OCI-LY3 (cell line): Measurements from ENCODE around the gene SYT2.

Experiments
- CTCF ChIP-seq: fragments of 200-600, 300-600 bp; sonication (generic); IDR thresholded peaks from 2 replicates; pipeline ENCODE4 v1.5.1; 2014; ENCODE audit warnings: antibody characterized with exemption, low read length, low read depth
- EZH2phosphoT487 ChIP-seq: fragments of 200-600 bp; shearing (Covaris generic); IDR thresholded peaks from 2 replicates; pipeline ENCODE4 v1.6.1; 2018; ENCODE audit warnings: antibody characterized with exemption, mixed run types, low read depth

GRCh38 chr1:202627841-202628565 is 82.3 kb downstream of the SYT2 start:
- TF ChIP-seq CTCF: no peak
- TF ChIP-seq EZH2phosphoT487: no peak
